ENCODE measurements around the gene CLIC5. TPM values are rescaled to one million over a fixed set of nuclear protein-coding genes. Genes with fewer than 3 reads are reported as not detected.
"Not testable (repeated sequence)": the region's sequence is repeated elsewhere in the genome, so short reads cannot be mapped to it uniquely, and the experiment has no call there.

CLIC5 gene
- total RNA-seq, 2 donors from 2014 or later = 3.3 to 6.6 TPM

DNA sequence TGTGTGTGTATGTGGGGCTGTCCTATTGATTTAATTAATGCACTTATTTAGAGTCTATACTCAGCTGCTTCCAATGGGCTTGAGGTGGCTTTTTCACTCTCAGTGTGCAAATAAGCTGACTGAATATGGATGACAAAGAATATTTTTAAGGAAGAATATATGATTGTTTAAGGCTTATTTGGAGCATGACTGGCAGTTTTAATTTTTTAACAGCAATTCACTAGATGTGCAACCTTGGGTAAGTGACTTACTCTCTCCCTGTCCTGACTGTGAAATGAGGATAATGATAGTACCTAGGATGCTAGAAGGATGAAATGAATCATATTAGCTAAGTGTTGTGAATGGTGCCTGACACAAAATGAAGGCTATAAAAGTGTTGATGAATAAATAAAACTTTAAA, 67.9 kb downstream of the CLIC5 start:
- ATAC-seq (replicated peaks in 1 of 2) = no peak
- no peaks in the 10 kb centered on the region for H3K9me3 Mint-ChIP-seq
- DNase-seq = no peak
- H3K4me1 Mint-ChIP-seq (ENCODE audit: low read depth) = no peaks in the 10 kb centered on the region
- no peak overlapping the region for H3K4me3 Mint-ChIP-seq
- H3K27me3 Mint-ChIP-seq (ENCODE audit: low read depth) = peaks cover 5% of the 10 kb centered on the region
- H3K27ac Mint-ChIP-seq = no peak overlapping the region
- H3K36me3 Mint-ChIP-seq (ENCODE audit: insufficient read depth in 2 of 2) = no peaks in the 10 kb centered on the region

DNA sequence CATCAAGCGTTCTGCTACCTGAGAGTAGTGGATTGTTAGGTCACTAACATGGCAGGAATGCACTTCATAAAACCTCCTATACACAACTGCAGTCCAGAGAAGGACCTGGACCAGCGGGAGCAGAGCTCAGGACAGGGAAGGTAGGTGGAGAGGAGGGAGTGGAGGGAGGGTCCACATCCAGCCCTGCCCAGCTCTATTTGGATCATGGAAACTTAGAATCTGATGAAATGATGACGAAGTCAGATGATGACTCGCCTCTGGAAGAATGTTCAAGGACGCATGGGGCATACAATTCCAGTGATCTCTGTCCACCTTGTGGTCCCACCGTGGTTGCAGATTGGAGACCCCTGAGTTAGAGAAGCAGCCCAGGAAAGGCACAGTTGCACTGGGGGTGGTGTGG, 68.8 kb downstream of the CLIC5 start:
- H3K4me3 Mint-ChIP-seq = no peak overlapping the region
- no peaks in the 10 kb centered on the region for H3K36me3 Mint-ChIP-seq (ENCODE audit: insufficient read depth in 2 of 2)
- H3K27ac Mint-ChIP-seq = no peak overlapping the region
- DNase-seq = no peak
- ATAC-seq (replicated peaks in 1 of 2) = no peak
- H3K9me3 Mint-ChIP-seq = no peaks in the 10 kb centered on the region
- H3K27me3 Mint-ChIP-seq (ENCODE audit: low read depth) = peaks cover 5% of the 10 kb centered on the region
- H3K4me1 Mint-ChIP-seq (ENCODE audit: low read depth) = no peaks in the 10 kb centered on the region

DNA sequence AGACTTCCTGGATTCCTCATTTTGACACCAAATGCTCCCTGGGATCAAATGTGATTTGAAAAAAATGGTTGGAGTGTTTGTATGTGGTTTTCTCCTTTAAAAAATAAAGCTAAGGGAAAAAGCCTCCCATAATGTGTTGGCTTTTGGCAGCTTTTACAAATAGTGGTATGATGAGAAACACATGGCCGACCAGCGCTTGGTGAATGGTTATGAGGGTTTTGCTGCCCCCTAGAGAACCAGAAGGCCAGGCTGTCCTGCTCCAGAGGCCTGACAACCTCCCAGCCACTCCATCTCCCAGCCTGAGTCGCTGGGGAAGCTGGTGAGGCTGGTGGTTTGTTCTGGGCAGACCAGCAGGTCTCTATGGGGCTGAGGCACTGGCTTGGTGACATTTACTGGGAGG, 69.3 kb downstream of the CLIC5 start:
- ATAC-seq (replicated peaks in 1 of 2) (no peak), DNase-seq (no peak)
- no peak overlapping the region for H3K4me3 Mint-ChIP-seq

DNA sequence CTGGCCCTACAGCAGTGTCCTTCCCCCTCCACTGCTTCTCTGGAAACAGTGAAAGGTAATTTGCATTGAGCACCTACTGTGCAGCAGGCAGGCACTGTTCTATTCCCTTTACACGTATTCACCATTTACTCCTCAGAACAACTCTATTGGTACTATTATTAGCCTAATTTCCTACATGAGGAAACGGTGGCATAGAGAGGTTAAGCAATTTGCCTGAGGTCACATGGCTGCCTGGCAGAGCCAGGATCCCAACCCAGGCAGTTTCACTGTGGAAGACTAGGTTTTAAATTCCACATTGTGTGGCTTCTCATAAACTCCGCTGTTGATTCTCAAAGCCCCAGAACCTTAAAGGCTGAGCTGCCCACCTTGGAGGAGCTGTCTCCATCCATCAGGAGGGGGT, 72.7 kb downstream of the CLIC5 start:
- no peak overlapping the region for H3K27ac Mint-ChIP-seq
- H3K27me3 Mint-ChIP-seq (ENCODE audit: low read depth) = no peaks in the 10 kb centered on the region
- no peaks in the 10 kb centered on the region for H3K36me3 Mint-ChIP-seq (ENCODE audit: insufficient read depth in 2 of 2)
- ATAC-seq (replicated peaks in 1 of 2) (no peak), DNase-seq (no peak)
- H3K4me1 Mint-ChIP-seq (ENCODE audit: low read depth) = no peaks in the 10 kb centered on the region
- no peak overlapping the region for H3K4me3 Mint-ChIP-seq
- H3K9me3 Mint-ChIP-seq = no peaks in the 10 kb centered on the region

More for the DNA sequence above, 69.3 kb downstream of the CLIC5 start:
- H3K4me1 Mint-ChIP-seq (ENCODE audit: low read depth) = no peaks in the 10 kb centered on the region
- H3K27me3 Mint-ChIP-seq (ENCODE audit: low read depth) = peaks cover 3% of the 10 kb centered on the region
- H3K27ac Mint-ChIP-seq = no peak overlapping the region
- no peaks in the 10 kb centered on the region for H3K9me3 Mint-ChIP-seq
- no peaks in the 10 kb centered on the region for H3K36me3 Mint-ChIP-seq (ENCODE audit: insufficient read depth in 2 of 2)

DNA sequence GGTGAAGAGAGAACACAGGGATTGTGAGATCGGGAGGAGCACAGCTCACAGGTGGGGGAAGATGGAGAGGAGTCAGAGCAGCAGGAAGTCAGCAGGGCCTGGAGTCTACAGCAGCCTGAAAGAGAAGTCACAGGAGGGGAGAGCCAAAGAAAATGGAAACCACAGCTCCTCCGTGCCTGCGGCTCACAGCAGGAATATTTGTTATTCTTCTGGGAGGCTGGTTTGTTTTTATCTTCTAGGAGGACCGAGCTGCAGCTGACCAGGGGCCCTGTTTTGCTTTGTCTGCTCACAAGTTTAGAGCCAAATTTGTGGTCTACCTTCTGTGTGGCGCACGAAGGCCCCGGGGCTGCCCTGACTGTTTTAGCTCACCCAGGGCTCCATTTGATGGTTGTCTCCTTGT, 81.8 kb downstream of the CLIC5 start:
- no peak for DNase-seq
- no peaks in the 10 kb centered on the region for H3K36me3 Mint-ChIP-seq (ENCODE audit: insufficient read depth in 2 of 2)
- no peaks in the 10 kb centered on the region for H3K27me3 Mint-ChIP-seq (ENCODE audit: low read depth)
- no peaks in the 10 kb centered on the region for H3K4me1 Mint-ChIP-seq (ENCODE audit: low read depth)
- no peak for ATAC-seq (replicated peaks in 1 of 2)
- H3K27ac Mint-ChIP-seq = no peak overlapping the region
- H3K9me3 Mint-ChIP-seq = no peaks in the 10 kb centered on the region
- H3K4me3 Mint-ChIP-seq = no peak overlapping the region

DNA sequence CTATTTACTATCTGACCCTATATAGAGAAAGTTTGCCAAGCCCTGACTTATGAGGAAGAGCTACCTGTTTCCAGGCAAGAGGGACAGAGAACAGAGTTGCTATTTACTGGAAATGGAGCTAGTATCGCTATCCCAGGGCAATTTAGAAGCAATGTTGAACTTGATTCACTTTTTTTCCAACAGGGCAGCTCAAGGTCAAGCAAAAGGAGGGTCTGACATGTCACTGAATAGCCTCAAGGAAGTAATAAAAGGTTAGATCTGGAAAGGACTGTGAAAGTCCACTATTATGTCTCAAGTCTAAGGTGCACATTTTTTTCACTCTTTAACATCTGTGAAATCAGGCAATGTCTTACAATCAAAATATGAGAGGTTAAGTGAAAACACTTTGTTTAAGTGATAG, 84.4 kb downstream of the CLIC5 start:
- DNase-seq (no peak), ATAC-seq (replicated peaks in 1 of 2) (no peak)
- no peaks in the 10 kb centered on the region for H3K27me3 Mint-ChIP-seq (ENCODE audit: low read depth)
- H3K4me3 Mint-ChIP-seq = no peak overlapping the region
- peaks cover 14% of the 10 kb centered on the region for H3K4me1 Mint-ChIP-seq (ENCODE audit: low read depth)
- H3K36me3 Mint-ChIP-seq (ENCODE audit: insufficient read depth in 2 of 2) = no peaks in the 10 kb centered on the region
- no peak overlapping the region for H3K27ac Mint-ChIP-seq
- H3K9me3 Mint-ChIP-seq = no peaks in the 10 kb centered on the region

DNA sequence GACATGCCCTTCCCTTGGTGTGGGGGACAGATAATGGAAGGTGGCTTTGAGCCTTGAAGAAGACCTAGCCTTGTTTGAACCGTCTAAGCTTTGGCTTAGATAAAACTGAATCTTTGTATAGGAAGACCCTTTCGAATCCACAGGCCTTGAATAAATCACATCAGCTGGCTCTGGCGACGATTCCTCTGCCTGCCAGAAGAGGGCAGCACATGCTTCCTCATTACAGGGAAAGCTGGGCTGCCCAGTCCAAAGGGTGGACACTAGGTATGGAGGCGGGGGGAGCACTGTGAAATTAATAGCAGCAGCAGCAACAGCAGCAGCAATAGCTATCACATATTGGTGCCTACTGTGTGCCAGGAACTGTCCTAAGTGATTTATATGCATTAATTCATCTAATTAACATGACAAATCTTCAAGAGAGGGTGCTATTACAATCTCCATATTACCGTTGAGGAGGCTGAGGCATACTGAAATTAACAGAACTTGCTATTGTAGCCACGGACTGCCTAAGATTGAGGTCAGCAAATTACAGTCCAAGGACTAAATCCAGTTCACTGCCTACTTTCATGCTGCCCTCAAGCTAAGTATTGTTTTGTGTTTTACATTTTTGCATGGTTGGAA, 85.1 kb downstream of the CLIC5 start:
- ATAC-seq (replicated peaks in 1 of 2) (peak; percentile 59 to 66), DNase-seq (peak; percentile 49 to 69)
- no peaks in the 10 kb centered on the region for H3K27me3 Mint-ChIP-seq (ENCODE audit: low read depth)
- H3K27ac Mint-ChIP-seq = no peak overlapping the region
- peaks cover 19% of the 10 kb centered on the region for H3K4me1 Mint-ChIP-seq (ENCODE audit: low read depth)
- no peaks in the 10 kb centered on the region for H3K9me3 Mint-ChIP-seq
- no peak overlapping the region for H3K4me3 Mint-ChIP-seq
- H3K36me3 Mint-ChIP-seq (ENCODE audit: insufficient read depth in 2 of 2) = peaks cover 0 to 2% of the 10 kb centered on the region in 2 donors

DNA sequence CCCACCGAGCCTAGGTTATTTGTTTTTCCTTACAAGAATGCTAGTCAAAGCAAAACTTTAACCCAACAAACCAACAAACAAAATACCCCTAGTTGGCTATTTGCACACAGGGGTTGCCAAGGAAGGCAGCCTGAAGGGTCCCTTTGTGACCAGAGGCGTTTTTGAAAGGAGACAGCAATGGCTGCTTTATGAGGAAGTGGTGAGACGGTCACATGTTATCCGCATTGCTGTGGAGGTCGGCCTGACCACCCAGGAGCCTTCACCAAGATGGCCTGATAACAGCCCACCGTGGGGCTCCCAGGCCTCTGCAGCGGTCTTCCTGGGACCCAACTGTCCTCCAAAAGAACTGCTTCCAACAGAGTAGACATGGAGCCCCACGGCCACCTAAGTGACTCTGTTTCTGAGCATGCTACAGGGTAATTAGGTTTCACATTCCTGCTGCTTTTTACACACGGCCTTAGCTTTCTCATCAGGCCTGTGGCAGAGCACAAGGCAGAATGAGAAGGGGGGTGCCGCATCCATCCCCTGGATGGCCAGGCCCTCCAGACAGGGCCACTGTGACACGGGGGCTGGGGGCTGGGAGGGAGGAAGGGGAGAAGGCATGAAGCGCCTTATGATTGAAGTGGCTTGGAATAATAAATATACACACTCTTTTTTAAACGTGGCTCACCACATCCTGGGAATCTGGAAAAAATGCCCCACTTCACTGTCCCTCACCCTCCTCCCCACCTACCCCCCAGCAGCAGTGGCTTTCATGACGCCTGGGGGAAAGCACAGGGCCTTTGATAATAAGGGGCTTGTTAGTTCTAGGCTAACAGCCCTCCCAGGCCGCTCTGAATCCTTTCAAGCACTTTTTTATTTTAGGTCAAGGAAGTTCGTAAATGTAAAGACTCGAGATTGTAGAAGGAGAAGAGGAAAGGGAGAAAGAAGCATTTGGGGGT, 86.0 kb downstream of the CLIC5 start:
- H3K9me3 Mint-ChIP-seq = no peaks in the 10 kb centered on the region
- H3K27ac Mint-ChIP-seq = no peak overlapping the region
- peaks cover 0 to 2% of the 10 kb centered on the region in 2 donors for H3K36me3 Mint-ChIP-seq (ENCODE audit: insufficient read depth in 2 of 2)
- peaks cover 26% of the 10 kb centered on the region for H3K4me1 Mint-ChIP-seq (ENCODE audit: low read depth)
- ATAC-seq (replicated peaks in 1 of 2) (no peak), DNase-seq (no peak)
- H3K4me3 Mint-ChIP-seq = no peak overlapping the region
- H3K27me3 Mint-ChIP-seq (ENCODE audit: low read depth) = no peaks in the 10 kb centered on the region

DNA sequence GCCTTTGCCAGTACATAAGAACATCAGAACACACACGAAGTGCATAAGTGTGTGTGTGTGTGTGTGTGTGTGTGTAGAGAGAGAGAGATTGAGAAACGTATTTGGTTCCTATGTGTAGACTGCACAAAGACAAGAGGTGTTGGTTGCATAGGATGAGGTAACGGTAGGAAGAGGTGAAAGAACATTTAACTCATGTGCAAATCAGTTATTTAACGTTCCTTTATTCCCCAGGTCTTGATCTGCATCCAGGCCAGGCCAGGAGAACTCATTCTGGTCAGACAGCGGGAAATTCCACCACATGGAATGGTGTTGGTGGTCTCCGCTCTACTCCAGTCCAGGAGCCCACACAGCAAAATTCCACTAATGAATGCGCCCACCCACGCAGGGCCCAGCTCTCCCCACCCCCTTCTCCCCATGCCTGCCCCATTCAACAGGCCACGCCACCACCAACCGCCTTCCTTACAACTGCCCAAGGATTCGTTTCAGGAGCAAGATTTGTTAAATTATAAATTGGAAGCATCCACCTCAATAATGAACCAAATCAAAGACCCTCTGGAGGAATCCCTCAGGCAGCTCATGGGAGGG, 86.8 kb downstream of the CLIC5 start:
- Mint-ChIP-seq H3K27ac (no peak overlapping the region), H3K27me3 (ENCODE audit: low read depth) (no peaks in the 10 kb centered on the region), H3K36me3 (ENCODE audit: insufficient read depth in 2 of 2) (peaks cover 0 to 2% of the 10 kb centered on the region in 2 donors), H3K4me1 (ENCODE audit: low read depth) (peaks cover 34% of the 10 kb centered on the region), H3K9me3 (no peaks in the 10 kb centered on the region), H3K4me3 (no peak overlapping the region)
- ATAC-seq (replicated peaks in 1 of 2) (no peak), DNase-seq (no peak)

DNA sequence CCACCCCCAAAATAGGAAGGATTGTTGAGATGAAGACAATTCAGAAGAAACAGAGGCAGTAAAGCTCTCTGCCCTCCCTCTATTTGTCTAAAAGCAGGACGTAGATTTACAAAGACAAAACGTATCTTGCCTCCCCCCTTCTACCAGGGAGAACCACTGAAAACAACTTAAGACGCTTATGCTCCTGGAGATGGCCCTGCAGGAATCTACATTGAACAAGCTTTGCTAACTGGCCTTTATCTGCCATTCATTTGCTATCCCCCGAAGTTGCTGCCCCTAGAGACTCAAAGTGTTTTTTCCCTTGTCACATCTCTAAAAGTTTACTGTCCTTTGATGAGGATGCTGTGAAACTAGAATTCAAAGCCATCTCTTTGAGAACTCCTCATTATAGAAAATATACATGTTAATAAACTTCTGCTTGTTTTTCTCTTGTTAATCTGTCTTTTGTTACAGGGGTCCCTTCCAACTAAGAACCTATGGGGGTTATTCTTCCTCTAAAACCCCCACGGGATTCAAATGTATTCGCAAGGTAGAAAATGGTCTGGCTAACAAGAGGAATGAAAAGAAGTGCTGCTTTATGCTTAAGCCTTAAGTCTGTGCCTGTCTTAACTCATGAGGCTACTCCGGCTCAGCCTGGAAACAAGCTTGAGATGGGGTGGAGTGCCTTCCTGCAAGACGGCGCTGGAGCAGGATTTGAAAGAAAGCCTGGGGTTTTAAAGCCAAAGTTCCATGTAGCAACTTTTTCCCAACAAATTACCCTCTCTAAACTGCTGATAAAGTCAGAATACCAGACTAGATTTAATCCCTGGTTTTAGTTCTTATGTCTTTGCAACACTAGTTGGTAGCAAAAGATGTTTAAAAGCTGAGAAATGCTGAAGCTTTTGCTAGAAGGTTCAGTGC, 88.0 kb downstream of the CLIC5 start:
- ATAC-seq (replicated peaks in 1 of 2) (no peak), DNase-seq (no peak)
- Mint-ChIP-seq H3K27me3 (ENCODE audit: low read depth) (no peaks in the 10 kb centered on the region), H3K4me3 (no peak overlapping the region), H3K4me1 (ENCODE audit: low read depth) (peaks cover 46% of the 10 kb centered on the region), H3K27ac (no peak overlapping the region), H3K36me3 (ENCODE audit: insufficient read depth in 2 of 2) (peaks cover 0 to 2% of the 10 kb centered on the region in 2 donors), H3K9me3 (no peaks in the 10 kb centered on the region)

DNA sequence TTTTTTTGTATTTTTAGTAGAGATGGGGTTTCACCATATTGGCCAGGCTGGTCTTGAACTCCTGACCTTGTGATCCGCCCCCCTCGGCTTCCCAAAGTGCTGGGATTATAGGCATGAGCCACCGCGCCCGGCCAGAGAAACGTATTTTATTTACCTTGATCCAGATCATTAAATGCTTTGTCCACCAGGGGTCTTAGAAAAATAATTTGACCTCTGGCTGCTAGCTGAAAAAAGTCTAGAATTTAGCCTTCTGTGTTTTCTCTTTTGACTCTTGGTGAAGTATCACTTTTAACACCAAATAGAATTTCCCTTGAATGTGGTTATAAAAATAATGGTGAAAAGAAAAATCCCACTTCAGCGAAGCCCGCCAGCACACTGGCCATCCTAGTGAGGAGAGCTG, 89.2 kb downstream of the CLIC5 start:
- ATAC-seq (replicated peaks in 1 of 2); DNase-seq; H3K9me3 Mint-ChIP-seq; H3K4me3 Mint-ChIP-seq; H3K27ac Mint-ChIP-seq; H3K36me3 Mint-ChIP-seq (ENCODE audit: insufficient read depth in 2 of 2); H3K27me3 Mint-ChIP-seq (ENCODE audit: low read depth): not testable (repeated sequence)
- peaks cover 58% of the 10 kb centered on the region for H3K4me1 Mint-ChIP-seq (ENCODE audit: low read depth)

DNA sequence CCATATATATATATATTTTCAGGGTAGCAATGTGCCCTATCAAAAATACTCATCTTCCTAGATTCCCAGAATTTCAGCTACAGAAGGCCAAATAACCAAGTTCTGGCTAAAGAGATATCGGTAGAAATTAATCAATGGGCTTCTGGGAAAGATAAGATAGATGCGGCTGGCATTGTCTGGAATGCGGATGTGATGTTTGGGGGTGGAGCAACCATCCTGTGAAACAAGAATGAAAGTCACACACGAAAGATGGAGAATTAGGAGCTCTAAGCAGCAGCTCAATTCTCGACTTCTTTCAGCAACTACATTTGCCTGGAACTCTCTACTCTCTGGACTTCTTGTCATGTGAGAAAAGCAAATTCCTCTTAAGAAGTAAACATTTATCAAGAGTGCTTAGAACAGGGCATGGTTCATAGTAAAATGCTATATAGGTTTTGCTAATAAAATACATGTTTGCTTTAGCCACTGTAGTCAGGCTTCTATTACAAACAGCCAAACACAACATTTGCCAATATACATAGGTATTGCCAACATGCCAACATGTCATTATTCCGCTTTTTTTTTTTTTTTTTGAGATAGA, 90.8 kb downstream of the CLIC5 start:
- H3K4me1 Mint-ChIP-seq (ENCODE audit: low read depth) = peaks cover 74% of the 10 kb centered on the region
- H3K4me3 Mint-ChIP-seq = no peak overlapping the region
- H3K27me3 Mint-ChIP-seq (ENCODE audit: low read depth) = no peaks in the 10 kb centered on the region
- no peak for DNase-seq
- peak overlapping the region; percentile 84 for H3K27ac Mint-ChIP-seq
- H3K36me3 Mint-ChIP-seq (ENCODE audit: insufficient read depth in 2 of 2) = peaks cover 0 to 2% of the 10 kb centered on the region in 2 donors
- no peaks in the 10 kb centered on the region for H3K9me3 Mint-ChIP-seq
- ATAC-seq (replicated peaks in 1 of 2) = no peak

Data from activated T-cell treated with anti-CD3 and anti-CD28 coated beads, Interleukin-2, amount 50 U/mL, for 72 hours (primary cell).